H9 (cell line): Measurements from ENCODE around the gene PIGL. TPM values are rescaled to one million over a fixed set of nuclear protein-coding genes. Genes with fewer than 3 reads are reported as not detected.

Experiments used
- DNase-seq: peaks from one replicate; pipeline ENCODE4 v3.0.0-alpha.2; 2017
- H2AFZ ChIP-seq: one replicate; pipeline ENCODE4 v1.6.1; 2013; ENCODE audit warnings: mild to moderate bottlenecking, low read length, control low read depth, moderate library complexity
- H2AK5ac ChIP-seq: 2 replicates; pipeline ENCODE4 v1.6.1; 2013; ENCODE audit warnings: low read length, control low read depth, mixed read lengths; ENCODE audit not compliant: insufficient read length
- H2BK120ac ChIP-seq: one replicate; pipeline ENCODE4 v1.6.1; 2013; ENCODE audit warnings: low read depth, mild to moderate bottlenecking, low read length, control low read depth, inconsistent platforms; ENCODE audit not compliant: poor library complexity, severe bottlenecking
- H2BK12ac ChIP-seq: 2 replicates; pipeline ENCODE4 v1.6.1; 2013; ENCODE audit warnings: low read length, control low read depth, mixed read lengths, low read depth; ENCODE audit not compliant: insufficient read length
- H2BK15ac ChIP-seq: 2 replicates; pipeline ENCODE4 v1.6.1; 2013; ENCODE audit warnings: low read depth, low read length, control low read depth
- H2BK20ac ChIP-seq: one replicate; pipeline ENCODE4 v1.6.1; 2013; ENCODE audit warnings: low read depth, mild to moderate bottlenecking, low read length, control low read depth, inconsistent platforms; ENCODE audit not compliant: poor library complexity, severe bottlenecking
- H2BK5ac ChIP-seq: 2 replicates; pipeline ENCODE4 v1.6.1; 2013; ENCODE audit warnings: low read length, control low read depth, mixed read lengths; ENCODE audit not compliant: insufficient read length
- H3K14ac ChIP-seq: 2 replicates; pipeline ENCODE4 v1.6.1; 2013; ENCODE audit warnings: low read length, control low read depth; ENCODE audit not compliant: insufficient read depth
- H3K18ac ChIP-seq: 2 replicates; pipeline ENCODE4 v1.6.1; 2013; ENCODE audit warnings: low read depth, mild to moderate bottlenecking, mixed read lengths, low read length, control low read depth; ENCODE audit not compliant: insufficient read length
- H3K23ac ChIP-seq: 2 replicates; pipeline ENCODE4 v1.6.1; 2013; ENCODE audit warnings: low read length, control low read depth, mixed read lengths, low read depth; ENCODE audit not compliant: insufficient read length
- H3K23me2 ChIP-seq: 2 replicates; pipeline ENCODE4 v1.6.1; 2013; ENCODE audit warnings: low read depth, mild to moderate bottlenecking, mixed read lengths, low read length, control low read depth; ENCODE audit not compliant: insufficient read length, poor library complexity, severe bottlenecking
- H3K27ac ChIP-seq: 2 replicates; pipeline ENCODE4 v1.5.1; 2013; ENCODE audit warnings: low read length, control low read depth, mixed read lengths, low read depth; ENCODE audit not compliant: insufficient read length
- H3K27me3 ChIP-seq: 2 replicates; pipeline ENCODE4 v1.6.1; 2013; ENCODE audit warnings: low read length, control low read depth, inconsistent platforms; ENCODE audit not compliant: insufficient read depth
- H3K4ac ChIP-seq: 2 replicates; pipeline ENCODE4 v1.6.1; 2013; ENCODE audit warnings: low read depth, mild to moderate bottlenecking, control low read depth, inconsistent platforms, low read length, moderate library complexity
- H3K4me1 ChIP-seq: 2 replicates; pipeline ENCODE4 v1.6.1; 2013; ENCODE audit warnings: low read length, control low read depth, inconsistent platforms; ENCODE audit not compliant: insufficient read depth
- H3K4me2 ChIP-seq: 2 replicates; pipeline ENCODE4 v1.6.1; 2013; ENCODE audit warnings: low read length, control low read depth, mixed read lengths; ENCODE audit not compliant: insufficient read length, insufficient read depth
- H3K56ac ChIP-seq: 2 replicates; pipeline ENCODE4 v1.6.1; 2013; ENCODE audit warnings: low read depth, mild to moderate bottlenecking, mixed read lengths, low read length, control low read depth; ENCODE audit not compliant: insufficient read length
- H3K79me1 ChIP-seq: 2 replicates; pipeline ENCODE4 v1.6.1; 2013; ENCODE audit warnings: low read depth, mild to moderate bottlenecking, moderate library complexity, low read length, control low read depth, inconsistent platforms; ENCODE audit not compliant: insufficient read depth, poor library complexity, severe bottlenecking
- H3K79me2 ChIP-seq: 2 replicates; pipeline ENCODE4 v1.6.1; 2013; ENCODE audit warnings: low read length, control low read depth, inconsistent platforms; ENCODE audit not compliant: insufficient read depth
- H3K9ac ChIP-seq: 2 replicates; pipeline ENCODE4 v1.6.1; 2013; ENCODE audit warnings: low read length, control low read depth, mixed read lengths; ENCODE audit not compliant: insufficient read length; ENCODE audit errors: extremely low read depth
- H3K9me3 ChIP-seq: one replicate; pipeline ENCODE4 v1.6.1; 2013; ENCODE audit warnings: low read depth, low read length, inconsistent platforms; ENCODE audit not compliant: control insufficient read depth
- H3T11ph ChIP-seq: one replicate; pipeline ENCODE4 v1.6.1; 2013; ENCODE audit warnings: mild to moderate bottlenecking, low read length, control low read depth, inconsistent platforms
- H4K20me1 ChIP-seq: one replicate; pipeline ENCODE4 v1.6.1; 2013; ENCODE audit not compliant: control insufficient read depth, insufficient read length, insufficient read depth
- H4K5ac ChIP-seq: 2 replicates; pipeline ENCODE4 v1.6.1; 2013; ENCODE audit warnings: low read depth, mild to moderate bottlenecking, mixed read lengths, low read length, control low read depth; ENCODE audit not compliant: insufficient read length
- H4K8ac ChIP-seq: replicated peaks from 2 replicates; pipeline ENCODE4 v1.6.1; 2013; ENCODE audit warnings: low read length, control low read depth, mixed read lengths, low read depth; ENCODE audit not compliant: insufficient read length
- H4K91ac ChIP-seq: 2 replicates; pipeline ENCODE4 v1.6.1; 2013; ENCODE audit warnings: low read depth, mild to moderate bottlenecking, moderate library complexity, mixed read lengths, low read length, control low read depth; ENCODE audit not compliant: insufficient read length
- H3K27ac Mint-ChIP-seq, 3 experiments: 2 replicates in 2 of 3; 3 replicates in 1 of 3; pipeline ENCODE4 v1.8.0; 2020 to 2021; ENCODE audit warnings: mixed read lengths in 3 of 3, mild to moderate bottlenecking in 1 of 3, moderate library complexity in 1 of 3
- H3K27me3 Mint-ChIP-seq: 2 replicates; pipeline ENCODE4 v1.8.0; 2021; ENCODE audit warnings: low read depth, mild to moderate bottlenecking, moderate library complexity, mixed read lengths
- H3K36me3 Mint-ChIP-seq, 3 experiments: 2 replicates in 2 of 3; 3 replicates in 1 of 3; pipeline ENCODE4 v1.8.0; 2020 to 2021; ENCODE audit warnings: low read depth in 3 of 3, mixed read lengths in 3 of 3; ENCODE audit not compliant: insufficient read depth in 1 of 3
- H3K4me1 Mint-ChIP-seq, 2 experiments: 2 replicates each; pipeline ENCODE4 v1.8.0; 2020; ENCODE audit warnings: mixed read lengths in 2 of 2
- H3K4me3 Mint-ChIP-seq, 2 experiments: 2 replicates in 1 of 2; 3 replicates in 1 of 2; pipeline ENCODE4 v1.8.0; 2020 to 2021; ENCODE audit warnings: mild to moderate bottlenecking in 2 of 2, mixed read lengths in 2 of 2, moderate library complexity in 1 of 2
- H3K9me3 Mint-ChIP-seq, 2 experiments: 2 replicates in 1 of 2; 3 replicates in 1 of 2; pipeline ENCODE4 v1.8.0; 2020; ENCODE audit warnings: mild to moderate bottlenecking in 2 of 2, mixed read lengths in 2 of 2, moderate library complexity in 1 of 2
- CTCF ChIP-seq: fragments of 200-600 bp; sonication (generic); conservative IDR thresholded peaks from 3 replicates; pipeline ENCODE4 v1.8.0; 2021; ENCODE audit warnings: antibody characterized with exemption, mild to moderate bottlenecking
- WGBS: extraction: QIAGEN DNeasy Blood & Tissue Kit; methylation state at CpG from one replicate; pipeline ENCODE4 v1.1.7; 2013; ENCODE audit warnings: missing lambda C conversion rate, low lambda C conversion rate, mixed read lengths; ENCODE audit not compliant: insufficient read length; ENCODE audit errors: extremely low coverage; 5-methylcytosine and 5-hydroxymethylcytosine counted together
- total RNA-seq: library from RNA; stranded (reverse); gene quantifications from 2 replicates; pipeline ENCODE4 v1.2.1, GENCODE V29; 2021

Gene PIGL
- total RNA-seq, 1 experiment from 2014 or later: 21.6 TPM

DNA sequence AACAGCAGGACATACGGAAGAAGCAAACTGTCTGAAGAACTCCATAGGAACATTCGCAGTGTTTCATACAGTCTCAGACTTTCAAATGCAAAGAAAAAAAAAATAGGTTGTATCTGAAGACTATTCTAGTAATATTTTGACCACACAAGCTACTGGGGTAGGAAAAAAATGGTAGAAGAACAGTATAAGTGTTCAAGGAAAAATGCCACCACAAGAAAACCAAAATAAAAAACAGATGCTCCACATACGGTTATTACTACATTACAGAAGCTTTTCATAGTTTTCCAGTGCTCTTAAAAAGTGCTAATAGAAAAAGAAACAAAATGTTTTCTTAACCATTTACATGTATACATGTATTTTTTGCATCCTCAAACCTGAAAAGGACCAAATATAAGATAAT lies 5.4 kb upstream of the PIGL start:
- no peak overlapping the region for H2BK5ac ChIP-seq
- H3K79me1 ChIP-seq: peaks cover 3% of the 10 kb centered on the region
- no peak overlapping the region for H2AK5ac ChIP-seq
- H3K9me3 Mint-ChIP-seq: no peaks in the 10 kb centered on the region
- TF ChIP-seq CTCF: no peak
- no peaks in the 10 kb centered on the region for H3K27me3 Mint-ChIP-seq
- no peaks in the 10 kb centered on the region for H3K27me3 ChIP-seq
- H4K20me1 ChIP-seq: no peaks in the 10 kb centered on the region
- H4K8ac ChIP-seq: no peak overlapping the region
- H2BK120ac ChIP-seq: no peak overlapping the region
- no peak overlapping the region for H3K9ac ChIP-seq
- no peak for DNase-seq
- H3K4me1 ChIP-seq: no peaks in the 10 kb centered on the region
- H4K91ac ChIP-seq: no peak overlapping the region
- no peak overlapping the region for H3K14ac ChIP-seq
- peaks cover 13 to 17% of the 10 kb centered on the region in 2 experiments for H3K4me1 Mint-ChIP-seq
- H2AFZ ChIP-seq: no peak overlapping the region
- H3K4me3 Mint-ChIP-seq: no peak overlapping the region
- no peak overlapping the region for H2BK20ac ChIP-seq
- no peak overlapping the region for H3K18ac ChIP-seq
- no peak overlapping the region for H3K4ac ChIP-seq
- no peak overlapping the region for H3K27ac Mint-ChIP-seq
- H3K79me2 ChIP-seq: peaks cover 37% of the 10 kb centered on the region; the same call in 1 of the 2 replicates
- H3K9me3 ChIP-seq: no peaks in the 10 kb centered on the region
- no peak overlapping the region for H3T11ph ChIP-seq
- H2BK15ac ChIP-seq: no peak overlapping the region
- no peak overlapping the region for H3K56ac ChIP-seq
- no peak overlapping the region for H3K23ac ChIP-seq
- H4K5ac ChIP-seq: no peak overlapping the region
- no peak overlapping the region for H3K27ac ChIP-seq
- H2BK12ac ChIP-seq: no peak overlapping the region
- H3K36me3 Mint-ChIP-seq: no peaks in the 10 kb centered on the region; a peak in 2 of 7 replicates
- H3K23me2 ChIP-seq: peaks cover 6% of the 10 kb centered on the region
- H3K4me2 ChIP-seq: no peak overlapping the region
- no CpG with 5 or more reads among the region's 3 CpGs for WGBS
